ENCODE data around the gene UCK1.

- TF ChIP-seq EZH2 (IDR thresholded peaks at IDR 0.05; ENCODE audit: insufficient read depth, poor library complexity, severe bottlenecking) (no peak), EZH2phosphoT487 (IDR thresholded peaks at IDR 0.05; ENCODE audit: insufficient read depth, low read depth) (no peak)
Observed at GRCh38 chr9:131505012-131505411, 26.1 kb downstream of the UCK1 start.
